HG02610 (cell line): Measurements from ENCODE around the gene HDAC3.

Experiments
- ATAC-seq: cut with Tn5 transposase; IDR thresholded peaks from one replicate; pipeline ENCODE4 v1.9.1; 2021; ENCODE audit warnings: mild to moderate bottlenecking, moderate library complexity; ENCODE audit not compliant: unreplicated experiment

The HDAC3 gene

GRCh38 chr5:141636413-141637122 is at the start of gene HDAC3, which contains the start of gene RELL2:
HDAC3 (minus strand) TSS chr5:141636849; CDS start chr5:141636790, 59 bp downstream.
RELL2 (plus strand) TSS chr5:141636997; CDS start chr5:141638226, 1,229 bp downstream.
- ATAC-seq: peak; percentile 73

GRCh38 chr5:141685591-141685990 is 48.9 kb upstream of the HDAC3 start:
- ATAC-seq: no peak

GRCh38 chr5:141683596-141684141 is 47.0 kb upstream of the HDAC3 start:
- no peak for ATAC-seq

GRCh38 chr5:141681695-141682641 is 45.3 kb upstream of the HDAC3 start, which contains the start of gene ARAP3:
ARAP3 (minus strand) TSS chr5:141682230; CDS start chr5:141680486, 1,744 bp downstream.
- no peak for ATAC-seq

- no peak for ATAC-seq
Observed at GRCh38 chr5:141681295-141681694, 44.6 kb upstream of the HDAC3 start.

GRCh38 chr5:141680751-141681201 is 44.1 kb upstream of the HDAC3 start:
- ATAC-seq: no peak

GRCh38 chr5:141680178-141680577 is 43.5 kb upstream of the HDAC3 start:
- ATAC-seq: no peak

GRCh38 chr5:141677415-141677814 is 40.8 kb upstream of the HDAC3 start:
- ATAC-seq: no peak

- ATAC-seq: no peak
Observed at GRCh38 chr5:141675672-141676071, 39.0 kb upstream of the HDAC3 start.

- ATAC-seq: no peak
Observed at GRCh38 chr5:141674747-141675146, 38.1 kb upstream of the HDAC3 start.

GRCh38 chr5:141672841-141673813 is 36.5 kb upstream of the HDAC3 start:
- no peak for ATAC-seq

- no peak for ATAC-seq
Observed at GRCh38 chr5:141672071-141672840, 35.6 kb upstream of the HDAC3 start.

GRCh38 chr5:141669520-141669919 is 32.9 kb upstream of the HDAC3 start:
- no peak for ATAC-seq

GRCh38 chr5:141668601-141669265 is 32.1 kb upstream of the HDAC3 start:
- no peak for ATAC-seq

- no peak for ATAC-seq
Observed at GRCh38 chr5:141665995-141666940, 29.6 kb upstream of the HDAC3 start.

GRCh38 chr5:141664733-141665461 is 28.2 kb upstream of the HDAC3 start:
- peak; percentile 96 for ATAC-seq

- ATAC-seq: no peak
Observed at GRCh38 chr5:141663506-141663905, 26.9 kb upstream of the HDAC3 start.
